ENCODE data around the gene KCNIP1. TPM values are rescaled to one million over a fixed set of nuclear protein-coding genes. Genes with fewer than 3 reads are reported as not detected.

KCNIP1 gene
- polyA plus RNA-seq, 2 donors = 0.04 TPM; not detected in 1

DNA sequence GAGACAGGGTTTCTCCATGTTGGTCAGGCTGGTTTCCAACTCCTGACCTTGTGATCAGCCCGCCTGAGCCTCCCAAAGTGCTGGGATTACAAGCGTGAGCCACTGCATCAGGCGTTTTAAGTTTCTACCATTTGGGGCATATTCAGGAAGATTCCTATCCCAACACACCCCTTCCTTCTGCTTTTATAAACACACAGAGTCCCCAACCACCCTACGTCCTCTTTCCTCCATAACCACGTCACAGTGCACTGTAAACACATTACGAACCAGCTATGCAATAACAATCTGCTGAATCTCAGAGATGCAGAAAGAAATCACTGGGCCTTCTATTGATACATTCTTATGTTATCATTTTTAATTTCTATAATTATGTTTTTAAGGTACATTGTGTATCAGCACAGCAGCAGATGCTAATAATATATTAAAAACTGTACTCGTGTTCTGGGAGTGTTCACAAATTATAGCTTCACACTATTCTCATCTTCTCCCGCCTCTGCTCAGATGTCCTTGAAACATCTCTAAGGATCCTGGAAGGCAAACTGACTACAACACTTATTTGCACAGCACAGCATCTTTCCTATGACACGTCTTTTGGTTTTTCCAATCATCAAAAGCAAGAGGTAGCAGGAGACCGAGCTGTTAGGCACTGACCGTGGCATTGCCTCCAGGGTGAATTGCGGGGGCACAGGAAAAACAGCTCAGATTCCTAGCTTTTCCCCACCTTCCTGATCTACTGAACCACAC, 60.2 kb downstream of the KCNIP1 start:
- Histone ChIP-seq H3K27ac (ENCODE audit: low read depth in 2 of 2, low read length in 1 of 2) (no peak overlapping the region), H3K9me3 (ENCODE audit: control insufficient read depth in 2 of 2, insufficient read depth in 1 of 2, low read depth in 1 of 2, low read length in 1 of 2) (no peaks in the 10 kb centered on the region), H3K4me3 (ENCODE audit: low read depth in 1 of 2, low read length in 2 of 2) (no peak overlapping the region), H3K36me3 (ENCODE audit: control insufficient read depth in 2 of 2, insufficient read depth in 2 of 2, low read length in 1 of 2) (no peaks in the 10 kb centered on the region), H3K27me3 (ENCODE audit: control insufficient read depth in 1 of 2, insufficient read depth in 2 of 2, low read length in 2 of 2) (no peaks in the 10 kb centered on the region), H3K4me1 (ENCODE audit: control insufficient read depth in 2 of 2, insufficient read depth in 2 of 2, low read length in 1 of 2) (peaks cover 0 to 2% of the 10 kb centered on the region in 2 donors)
- 77 to 82% methylated on average over 12 of the region's 12 CpGs for WGBS, 2 donors

DNA sequence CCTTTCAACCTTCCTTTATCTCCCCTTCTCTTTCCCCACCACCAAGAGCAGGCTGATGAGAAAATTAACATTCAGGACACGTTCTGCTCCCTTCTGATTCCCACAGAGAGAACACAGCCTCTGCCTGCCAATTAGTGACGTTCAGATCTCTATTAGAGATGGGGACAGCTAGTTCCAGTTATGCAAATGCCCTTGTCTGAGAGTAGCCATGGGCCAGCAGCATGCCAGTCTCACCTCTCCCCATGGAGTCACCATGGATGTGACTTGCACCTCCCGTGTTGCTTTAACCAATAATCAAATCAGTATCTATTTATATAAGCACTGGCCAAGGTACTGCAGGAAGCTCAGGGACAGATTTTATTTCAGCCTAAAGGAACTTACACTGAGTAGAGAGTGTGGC, 61.3 kb downstream of the KCNIP1 start:
- no peaks in the 10 kb centered on the region for H3K36me3 ChIP-seq (ENCODE audit: control insufficient read depth in 2 of 2, insufficient read depth in 2 of 2, low read length in 1 of 2)
- WGBS, 2 donors = 36 to 41% methylated on average over 3 of the region's 3 CpGs
- H3K27ac ChIP-seq (ENCODE audit: low read depth in 2 of 2, low read length in 1 of 2) = no peak overlapping the region
- H3K9me3 ChIP-seq (ENCODE audit: control insufficient read depth in 2 of 2, insufficient read depth in 1 of 2, low read depth in 1 of 2, low read length in 1 of 2) = no peaks in the 10 kb centered on the region
- H3K4me3 ChIP-seq (ENCODE audit: low read depth in 1 of 2, low read length in 2 of 2) = no peak overlapping the region
- no peaks in the 10 kb centered on the region for H3K27me3 ChIP-seq (ENCODE audit: control insufficient read depth in 1 of 2, insufficient read depth in 2 of 2, low read length in 2 of 2)
- peaks cover 0 to 2% of the 10 kb centered on the region in 2 donors for H3K4me1 ChIP-seq (ENCODE audit: control insufficient read depth in 2 of 2, insufficient read depth in 2 of 2, low read length in 1 of 2)

DNA sequence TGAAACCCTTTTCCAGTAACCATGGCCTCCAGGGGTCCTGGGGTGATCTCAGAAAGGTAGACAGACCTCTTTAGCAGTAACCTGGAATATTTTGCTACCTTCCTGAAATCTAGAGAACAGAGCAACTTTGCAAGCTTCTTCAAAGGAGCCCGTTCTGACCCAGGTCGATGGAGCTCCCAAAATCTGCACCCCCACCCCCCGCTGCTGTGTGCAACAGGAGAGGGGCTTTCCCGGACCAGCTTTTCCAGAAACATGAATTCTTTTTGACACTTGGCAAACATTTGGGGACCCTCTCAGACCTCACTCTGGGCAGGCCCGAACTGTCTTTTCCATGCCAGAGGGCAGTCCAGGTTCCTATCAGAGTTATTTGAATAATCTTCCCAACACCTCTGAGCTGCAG, 65.3 kb downstream of the KCNIP1 start:
- H3K27ac ChIP-seq (ENCODE audit: low read depth in 2 of 2, low read length in 1 of 2) = no peak overlapping the region
- no peaks in the 10 kb centered on the region for H3K36me3 ChIP-seq (ENCODE audit: control insufficient read depth in 2 of 2, insufficient read depth in 2 of 2, low read length in 1 of 2)
- H3K4me3 ChIP-seq (ENCODE audit: low read depth in 1 of 2, low read length in 2 of 2) = no peak overlapping the region
- peaks cover 0 to 2% of the 10 kb centered on the region in 2 donors for H3K4me1 ChIP-seq (ENCODE audit: control insufficient read depth in 2 of 2, insufficient read depth in 2 of 2, low read length in 1 of 2)
- WGBS, 2 donors = 85 to 86% methylated on average over 5 of the region's 5 CpGs
- H3K27me3 ChIP-seq (ENCODE audit: control insufficient read depth in 1 of 2, insufficient read depth in 2 of 2, low read length in 2 of 2) = no peaks in the 10 kb centered on the region
- H3K9me3 ChIP-seq (ENCODE audit: control insufficient read depth in 2 of 2, insufficient read depth in 1 of 2, low read depth in 1 of 2, low read length in 1 of 2) = no peaks in the 10 kb centered on the region

DNA sequence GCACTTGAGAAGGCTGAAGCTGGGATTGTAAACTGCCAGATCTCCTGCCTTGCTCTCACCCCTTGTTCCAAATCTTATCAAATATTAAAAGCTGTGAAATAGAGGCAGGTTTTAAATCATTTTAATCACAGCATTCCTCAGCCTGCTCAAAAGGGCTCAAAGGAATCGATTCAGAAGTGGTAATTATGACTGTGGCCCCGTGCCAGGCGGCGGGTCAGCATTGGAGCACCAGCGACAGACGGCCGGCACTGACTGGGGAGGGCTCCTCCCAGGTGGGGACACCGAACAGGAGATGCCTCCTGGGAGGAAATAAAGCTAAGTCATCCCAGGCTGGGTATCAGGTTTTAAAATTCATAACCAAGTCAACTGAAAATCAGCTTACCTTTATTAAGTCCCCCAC, 66.7 kb downstream of the KCNIP1 start:
- Histone ChIP-seq H3K27ac (ENCODE audit: low read depth in 2 of 2, low read length in 1 of 2) (no peak overlapping the region), H3K4me3 (ENCODE audit: low read depth in 1 of 2, low read length in 2 of 2) (no peak overlapping the region), H3K27me3 (ENCODE audit: control insufficient read depth in 1 of 2, insufficient read depth in 2 of 2, low read length in 2 of 2) (no peaks in the 10 kb centered on the region), H3K9me3 (ENCODE audit: control insufficient read depth in 2 of 2, insufficient read depth in 1 of 2, low read depth in 1 of 2, low read length in 1 of 2) (no peaks in the 10 kb centered on the region), H3K36me3 (ENCODE audit: control insufficient read depth in 2 of 2, insufficient read depth in 2 of 2, low read length in 1 of 2) (no peaks in the 10 kb centered on the region), H3K4me1 (ENCODE audit: control insufficient read depth in 2 of 2, insufficient read depth in 2 of 2, low read length in 1 of 2) (peaks cover 0 to 2% of the 10 kb centered on the region in 2 donors)
- 46 to 55% methylated on average over 8 of the region's 8 CpGs for WGBS, 2 donors

DNA sequence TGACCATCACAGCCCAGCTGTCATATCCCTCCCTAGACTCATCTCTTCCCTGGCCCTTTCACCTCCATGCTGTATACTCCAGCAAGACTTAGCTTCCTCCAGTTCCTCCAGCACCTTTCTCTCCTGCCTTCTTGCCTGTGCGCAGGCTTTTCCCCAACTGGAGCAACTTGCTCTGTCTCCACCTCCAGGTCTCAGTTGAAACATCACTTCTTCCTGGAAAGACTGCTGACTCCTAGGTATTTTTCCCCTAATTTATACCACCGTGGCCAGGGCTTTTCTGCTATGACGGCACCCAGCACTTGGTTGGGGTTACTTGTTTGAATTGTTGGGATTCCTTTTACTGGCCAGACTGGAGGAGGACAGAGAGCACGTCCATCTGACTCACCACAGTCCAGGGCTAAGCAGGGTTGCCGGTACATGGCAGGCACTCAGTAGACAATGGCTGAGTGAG, 67.5 kb downstream of the KCNIP1 start:
- Histone ChIP-seq H3K27me3 (ENCODE audit: control insufficient read depth in 1 of 2, insufficient read depth in 2 of 2, low read length in 2 of 2) (no peaks in the 10 kb centered on the region), H3K4me3 (ENCODE audit: low read depth in 1 of 2, low read length in 2 of 2) (no peak overlapping the region), H3K4me1 (ENCODE audit: control insufficient read depth in 2 of 2, insufficient read depth in 2 of 2, low read length in 1 of 2) (peaks cover 0 to 2% of the 10 kb centered on the region in 2 donors), H3K36me3 (ENCODE audit: control insufficient read depth in 2 of 2, insufficient read depth in 2 of 2, low read length in 1 of 2) (no peaks in the 10 kb centered on the region), H3K27ac (ENCODE audit: low read depth in 2 of 2, low read length in 1 of 2) (no peak overlapping the region), H3K9me3 (ENCODE audit: control insufficient read depth in 2 of 2, insufficient read depth in 1 of 2, low read depth in 1 of 2, low read length in 1 of 2) (peaks cover 0 to 2% of the 10 kb centered on the region in 2 donors)
- 33 to 45% methylated on average over 5 of the region's 5 CpGs for WGBS, 2 donors

DNA sequence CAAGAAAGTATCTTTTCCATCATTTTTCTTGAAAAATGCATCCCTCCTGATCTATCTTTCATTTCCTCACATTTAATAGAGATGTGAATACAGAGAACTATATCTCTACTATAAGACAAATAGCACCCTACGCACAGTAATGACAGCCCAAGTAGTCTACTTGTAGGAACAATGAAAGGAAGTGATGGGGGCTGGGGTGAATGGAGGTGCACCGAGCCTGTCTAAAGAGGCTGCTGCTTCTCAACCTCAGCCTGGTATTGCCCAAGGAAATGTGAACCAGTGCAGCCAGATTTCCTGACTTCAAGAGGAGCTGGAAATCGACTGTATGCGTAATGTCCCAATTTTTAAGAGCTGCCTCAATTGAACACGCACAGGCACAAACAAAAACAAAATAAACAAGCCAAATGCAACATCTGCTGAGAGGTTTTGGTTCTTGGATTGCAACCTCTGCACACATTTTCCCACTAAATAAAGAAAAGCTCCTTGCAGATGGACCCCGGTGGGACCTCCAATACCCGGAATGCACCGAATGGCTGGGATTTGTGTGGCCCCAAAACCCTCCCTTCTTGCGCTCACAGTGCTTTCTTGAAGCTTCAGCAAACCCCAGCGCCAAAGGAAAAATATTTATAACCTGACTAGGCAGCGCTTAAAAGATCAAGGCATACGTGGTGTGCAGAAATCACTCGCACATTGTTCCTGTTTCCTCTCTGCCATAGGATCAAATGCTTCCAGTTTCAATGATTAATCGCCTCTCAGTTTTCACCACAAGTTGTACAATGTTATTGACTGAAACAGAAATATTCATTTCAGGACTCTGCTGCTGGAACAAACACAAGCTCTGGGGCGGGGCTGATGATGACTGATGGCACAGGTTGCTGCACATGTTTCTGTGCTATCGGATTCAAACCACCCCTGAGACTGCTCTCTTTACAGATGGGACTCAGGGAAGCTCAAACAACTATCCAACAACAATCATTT, 68.3 kb downstream of the KCNIP1 start:
- peaks cover 0 to 2% of the 10 kb centered on the region in 2 donors for H3K9me3 ChIP-seq (ENCODE audit: control insufficient read depth in 2 of 2, insufficient read depth in 1 of 2, low read depth in 1 of 2, low read length in 1 of 2)
- no peaks in the 10 kb centered on the region for H3K36me3 ChIP-seq (ENCODE audit: control insufficient read depth in 2 of 2, insufficient read depth in 2 of 2, low read length in 1 of 2)
- H3K27me3 ChIP-seq (ENCODE audit: control insufficient read depth in 1 of 2, insufficient read depth in 2 of 2, low read length in 2 of 2) = no peaks in the 10 kb centered on the region
- H3K4me3 ChIP-seq (ENCODE audit: low read depth in 1 of 2, low read length in 2 of 2) = no peak overlapping the region
- H3K4me1 ChIP-seq (ENCODE audit: control insufficient read depth in 2 of 2, insufficient read depth in 2 of 2, low read length in 1 of 2) = peaks cover 0 to 2% of the 10 kb centered on the region in 2 donors
- WGBS, 2 donors = 11 to 20% methylated on average over 16 of the region's 16 CpGs
- H3K27ac ChIP-seq (ENCODE audit: low read depth in 2 of 2, low read length in 1 of 2) = no peak overlapping the region

DNA sequence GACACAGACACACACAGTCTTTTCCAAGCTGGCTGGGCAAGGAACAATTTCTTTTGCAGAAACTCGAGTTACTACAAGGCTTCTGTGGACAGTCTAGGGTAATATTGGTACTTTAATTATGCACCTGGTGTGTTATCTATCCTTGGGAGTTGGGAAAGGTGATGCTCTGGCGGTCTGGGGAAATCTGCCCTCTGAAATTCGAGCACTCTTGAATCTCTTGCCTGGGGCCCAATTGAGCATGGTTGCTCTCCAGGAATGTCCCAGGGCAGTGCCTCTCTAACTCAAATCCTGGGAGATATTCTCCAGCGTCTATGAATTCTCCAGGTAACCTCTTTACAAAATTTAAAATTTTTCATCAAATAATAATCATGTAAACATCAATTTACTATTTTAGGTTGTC, 69.3 kb downstream of the KCNIP1 start:
- Histone ChIP-seq H3K4me3 (ENCODE audit: low read depth in 1 of 2, low read length in 2 of 2) (no peak overlapping the region), H3K36me3 (ENCODE audit: control insufficient read depth in 2 of 2, insufficient read depth in 2 of 2, low read length in 1 of 2) (no peaks in the 10 kb centered on the region), H3K27ac (ENCODE audit: low read depth in 2 of 2, low read length in 1 of 2) (no peak overlapping the region), H3K9me3 (ENCODE audit: control insufficient read depth in 2 of 2, insufficient read depth in 1 of 2, low read depth in 1 of 2, low read length in 1 of 2) (peaks cover 0 to 2% of the 10 kb centered on the region in 2 donors), H3K27me3 (ENCODE audit: control insufficient read depth in 1 of 2, insufficient read depth in 2 of 2, low read length in 2 of 2) (no peaks in the 10 kb centered on the region), H3K4me1 (ENCODE audit: control insufficient read depth in 2 of 2, insufficient read depth in 2 of 2, low read length in 1 of 2) (no peaks in the 10 kb centered on the region)
- WGBS, 2 donors = 58 to 68% methylated on average over 4 of the region's 4 CpGs

DNA sequence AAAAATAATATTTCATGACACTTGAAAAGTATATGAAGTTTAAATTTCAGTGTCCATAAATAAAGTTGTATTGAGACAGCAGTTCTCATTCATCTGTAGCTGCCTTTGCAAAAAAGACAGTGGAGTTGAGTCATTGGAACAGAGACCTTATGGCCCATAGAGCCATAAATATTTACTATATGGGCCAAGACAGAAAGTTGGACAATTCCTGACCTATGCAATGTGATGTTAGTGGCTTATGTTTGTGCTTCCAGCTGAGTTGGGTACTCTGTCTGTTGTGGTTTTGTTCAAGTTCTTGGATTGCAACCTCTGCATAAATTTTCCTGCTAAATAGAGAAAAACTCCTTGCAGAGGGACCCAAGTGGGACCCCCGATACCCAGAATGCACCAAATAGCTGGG, 69.8 kb downstream of the KCNIP1 start:
- Histone ChIP-seq H3K27me3 (ENCODE audit: control insufficient read depth in 1 of 2, insufficient read depth in 2 of 2, low read length in 2 of 2) (no peaks in the 10 kb centered on the region), H3K9me3 (ENCODE audit: control insufficient read depth in 2 of 2, insufficient read depth in 1 of 2, low read depth in 1 of 2, low read length in 1 of 2) (peaks cover 0 to 2% of the 10 kb centered on the region in 2 donors)
- WGBS, 2 donors = 83 to 86% methylated on average over 1 of the region's 1 CpG

DNA sequence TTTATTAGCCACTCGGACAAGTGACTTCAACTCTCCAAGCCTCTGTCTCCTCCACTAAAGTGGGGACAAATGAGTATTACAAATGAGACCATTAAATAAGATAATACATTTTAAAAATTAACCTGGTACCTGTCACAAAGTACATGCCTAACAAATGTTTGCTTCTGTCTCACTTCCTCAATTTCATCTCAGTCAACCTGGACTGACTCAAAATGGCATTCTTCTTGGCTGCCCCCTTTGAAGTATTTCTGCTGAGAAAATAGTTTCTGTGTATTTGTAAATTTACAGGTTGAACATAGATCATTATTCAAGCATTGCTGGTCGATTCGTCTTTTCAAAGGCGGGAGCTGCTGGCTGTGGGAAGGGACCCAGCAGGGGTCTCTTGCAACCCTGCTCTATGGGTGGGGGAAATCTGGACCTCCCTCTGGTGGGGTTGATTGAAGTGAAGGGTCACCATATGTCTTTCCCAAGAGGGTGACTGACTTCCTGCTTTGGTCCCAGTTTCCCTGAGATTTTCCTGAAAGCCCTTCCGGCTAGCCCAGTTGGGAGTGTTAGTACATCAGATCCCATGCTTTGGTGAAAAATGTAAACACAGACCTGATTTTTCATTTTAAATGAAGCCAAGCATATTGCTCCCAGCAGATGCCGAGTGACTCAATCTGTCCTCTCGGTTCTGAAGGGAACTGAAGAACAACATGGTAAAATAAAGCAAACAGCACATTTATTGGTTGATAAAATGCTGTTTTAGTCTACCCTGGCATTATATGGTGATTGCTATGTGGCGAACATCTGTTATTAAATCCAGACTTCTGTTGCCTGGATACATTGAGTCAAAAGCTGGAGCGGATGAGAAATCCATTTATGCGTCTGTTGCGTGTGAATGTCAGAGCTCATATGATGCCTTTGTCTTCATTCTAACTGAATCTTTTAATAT, 73.0 kb downstream of the KCNIP1 start:
- no peaks in the 10 kb centered on the region for H3K36me3 ChIP-seq (ENCODE audit: control insufficient read depth in 2 of 2, insufficient read depth in 2 of 2, low read length in 1 of 2)
- no peaks in the 10 kb centered on the region for H3K27me3 ChIP-seq (ENCODE audit: control insufficient read depth in 1 of 2, insufficient read depth in 2 of 2, low read length in 2 of 2)
- no peaks in the 10 kb centered on the region for H3K4me1 ChIP-seq (ENCODE audit: control insufficient read depth in 2 of 2, insufficient read depth in 2 of 2, low read length in 1 of 2)
- no peak overlapping the region for H3K4me3 ChIP-seq (ENCODE audit: low read depth in 1 of 2, low read length in 2 of 2)
- WGBS, 2 donors = 59 to 68% methylated on average over 11 of the region's 11 CpGs
- no peak overlapping the region for H3K27ac ChIP-seq (ENCODE audit: low read depth in 2 of 2, low read length in 1 of 2)
- H3K9me3 ChIP-seq (ENCODE audit: control insufficient read depth in 2 of 2, insufficient read depth in 1 of 2, low read depth in 1 of 2, low read length in 1 of 2) = peaks cover 0 to 2% of the 10 kb centered on the region in 2 donors

More for the DNA sequence above, 69.8 kb downstream of the KCNIP1 start:
- Histone ChIP-seq H3K36me3 (ENCODE audit: control insufficient read depth in 2 of 2, insufficient read depth in 2 of 2, low read length in 1 of 2) (no peaks in the 10 kb centered on the region), H3K4me1 (ENCODE audit: control insufficient read depth in 2 of 2, insufficient read depth in 2 of 2, low read length in 1 of 2) (no peaks in the 10 kb centered on the region), H3K27ac (ENCODE audit: low read depth in 2 of 2, low read length in 1 of 2) (no peak overlapping the region), H3K4me3 (ENCODE audit: low read depth in 1 of 2, low read length in 2 of 2) (no peak overlapping the region)
